ENCODE measurements around the gene PLEKHM3.

GRCh38 chr2:207921606-207922005 is 103.7 kb downstream of the PLEKHM3 start:
- TF ChIP-seq CTCF (IDR thresholded peaks at IDR 0.05) (no peak), POLR2A (IDR thresholded peaks at IDR 0.05) (no peak)
